ENCODE results near the gene CRABP2. TPM values are rescaled to one million over a fixed set of nuclear protein-coding genes. Genes with fewer than 3 reads are reported as not detected.

The CRABP2 gene
- not detected in 2 replicates for total RNA-seq (2013; cell fraction: nucleolus; rRNA removed)
- total RNA-seq (2014; rRNA removed) (0.56 TPM in 1 of 2 replicates, not detected in the other), total RNA-seq (2014; rRNA removed; fragmentation: Illumina TruSeq; extraction: Trizol) (0.40 and 0.83 TPM in 2 replicates), total RNA-seq (2021) (1.2 and 1.3 TPM in 2 replicates), polyA plus RNA-seq (2011; rRNA removed) (0.22 TPM in 1 of 2 replicates, not detected in the other), polyA plus RNA-seq (2014; fragmentation: Illumina TruSeq; extraction: Trizol) (1.1 and 3.6 TPM in 2 replicates), polyA plus RNA-seq (2014; fragmentation: Nextera tagmentation; extraction: Ambion mirVana) (under 1 TPM; 0.21 to 0.31 TPM), polyA plus RNA-seq (2014; rRNA removed) (0.41 and 1.0 TPM in 2 replicates), polyA plus RNA-seq (2016; fragmentation: Nextera tagmentation; extraction: Ambion mirVana) (under 1 TPM; 0.25 to 0.42 TPM), polyA minus RNA-seq (2011; rRNA and poly(A)+ RNA removed) (not detected in 2 replicates), Bru-seq, nascent RNA (percentile 38 among the genes with signal in this experiment), BruChase-seq, experiment 1, labeled RNA remaining after a 6-hour chase (percentile 53 among the genes with signal in this experiment), BruChase-seq, experiment 2, labeled RNA remaining after a 2-hour chase (percentile 49 among the genes with signal in this experiment)
- 0.55 TPM for polyA plus RNA-seq (2011; ENCODE audit: low read depth)
- polyA plus RNA-seq (2011; cell fraction: cytosol; rRNA removed) = 0.10 and 0.37 TPM in 2 replicates
- 0.90 and 3.1 TPM in 2 replicates for polyA plus RNA-seq (2011; cell fraction: nucleus; rRNA removed)
- 0.46 and 0.73 TPM in 2 replicates for polyA plus RNA-seq (2012)
- not detected in 2 replicates for polyA minus RNA-seq (2011; cell fraction: cytosol; rRNA and poly(A)+ RNA removed)
- not detected in 2 replicates for polyA minus RNA-seq (2011; cell fraction: nucleus; rRNA and poly(A)+ RNA removed)
- long read RNA-seq, experiment 1 = 0 reads
- long read RNA-seq, experiment 2 = 0 reads

GRCh38 chr1:156705321-156705917 is at the start of gene CRABP2:
CRABP2 (minus strand) TSS chr1:156705583; CDS start chr1:156705446, 137 bp downstream.
- no TSS peak for BruUV-seq (replicated peaks)
- H3K79me2 ChIP-seq (ENCODE audit: control insufficient read depth, insufficient read depth, low read length) = no peaks in the 10 kb centered on the region
- intact Hi-C loops (cut with micrococcal nuclease; ENCODE audit: unreplicated experiment) = no loop called here
- H3K4me1 ChIP-seq (ENCODE audit: control insufficient read depth, insufficient read depth, low read length) = peaks cover 6% of the 10 kb centered on the region
- ChIA-PET POLR2A (interaction anchor here (0.6 kb wide), 1 partner anchor 18 kb away, joined by 3 read pairs; no protein-coding TSS in a partner anchor), CTCF (interaction anchor here (1.0 to 9.5 kb wide), 23 partner anchors 11 to 184 kb away, joined by 3 to 157 read pairs (median 4); partner anchors contain the start of genes HAPLN2, INSRR, ISG20L2 and METTL25B), RAD21 (ENCODE audit: unreplicated experiment) (interaction anchor here (1.5 to 3.6 kb wide), 5 partner anchors 8 to 81 kb away, joined by 4 to 28 read pairs (median 15); no protein-coding TSS in a partner anchor), SMC1A (ENCODE audit: uncharacterized antibody, unreplicated experiment) (interaction anchor here (0.8 to 2.4 kb wide), 4 partner anchors 16 to 21 kb away, joined by 3 to 11 read pairs (median 7); no protein-coding TSS in a partner anchor)
- DNase-seq (ENCODE audit: low read depth, low spot score) = no peak
- H3K9ac ChIP-seq (ENCODE audit: control insufficient read depth, insufficient read depth, low read length) = no peak within 1 kb of the TSS
- H3K36me3 ChIP-seq (ENCODE audit: control insufficient read depth in 2 of 2, insufficient read depth in 2 of 2, low read length in 1 of 2) = no peaks in the 10 kb centered on the region; a peak in 1 of 4 replicates
- peaks cover 10 to 15% of the 10 kb centered on the region in 2 experiments for H3K27me3 ChIP-seq (replicated peaks in 1 of 2; ENCODE audit: control insufficient read depth in 2 of 2, insufficient read depth in 2 of 2, low read length in 1 of 2)
- no peak for FAIRE-seq
- peak within 1 kb of the TSS; percentile 35; the same call in 1 of the 2 replicates for H3K4me3 ChIP-seq
- no peaks in the 10 kb centered on the region for H3K9me3 ChIP-seq (replicated peaks; ENCODE audit: control insufficient read depth, insufficient read depth, low read length)
- WGBS (ENCODE audit: insufficient coverage, insufficient replicate concordance, low lambda C conversion rate, missing lambda C conversion rate) = 6% methylated on average over 41 of the region's 42 CpGs
- H3K4me2 ChIP-seq (ENCODE audit: control insufficient read depth, insufficient read depth) = peak within 1 kb of the TSS; percentile 90
- TF ChIP-seq ZNF207 (IDR thresholded peaks at IDR 0.05; ENCODE audit: borderline replicate concordance) (no peak), KDM1A (IDR thresholded peaks at IDR 0.05; ENCODE audit: borderline replicate concordance) (no peak), SUZ12 (IDR thresholded peaks at IDR 0.05; ENCODE audit: unreplicated experiment) (peak; percentile 70), KLF5 (IDR thresholded peaks at IDR 0.05; ENCODE audit: partially characterized antibody) (no peak)
- H2AFZ ChIP-seq (ENCODE audit: control insufficient read depth, low read depth, low read length) = peak within 1 kb of the TSS; percentile 44
- no peaks in the 10 kb centered on the region; the same call in 1 of the 2 replicates for H4K20me1 ChIP-seq (ENCODE audit: control insufficient read depth, insufficient read depth)
- in situ Hi-C loops (cut with MboI) = no loop called here
- peak; percentile 31 for ATAC-seq
- H3K27ac ChIP-seq (ENCODE audit: control insufficient read depth, insufficient read depth) = no peak within 1 kb of the TSS

All from GM12878 (cell line).